Stimulated activated CD4-positive, alpha-beta T cell treated with anti-CD3 and anti-CD28 coated beads, Interleukin-15, amount 100 ng/mL, for 48 hours (primary cell): Measurements from ENCODE around the gene DCLK2.

Source experiments
- DNase-seq, 2 donors: peaks; one replicate each; pipeline ENCODE4 v3.0.0-alpha.2; 2020; ENCODE audit warnings: low read depth in 2 of 2

DCLK2 gene

DNA sequence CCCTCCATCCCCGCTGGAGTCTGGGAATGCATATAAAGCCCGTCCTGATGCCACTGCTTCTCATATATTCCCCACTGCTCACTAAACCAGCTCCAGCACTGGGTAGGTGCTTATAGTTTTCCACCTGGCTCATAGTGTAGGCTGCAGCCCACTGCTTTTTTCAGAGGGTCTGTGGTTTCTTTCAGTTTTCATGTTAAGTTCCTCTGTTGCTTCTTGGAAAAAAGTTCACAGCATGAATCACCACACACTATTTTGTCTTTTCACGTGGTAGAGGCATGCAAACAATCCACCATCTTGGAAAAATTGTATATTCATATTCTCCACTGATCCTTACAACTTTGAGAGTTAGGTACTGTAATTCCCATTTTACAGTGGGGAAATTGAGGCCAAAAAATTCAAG, 39.4 kb downstream of the DCLK2 start:
- DNase-seq: no peak

DNA sequence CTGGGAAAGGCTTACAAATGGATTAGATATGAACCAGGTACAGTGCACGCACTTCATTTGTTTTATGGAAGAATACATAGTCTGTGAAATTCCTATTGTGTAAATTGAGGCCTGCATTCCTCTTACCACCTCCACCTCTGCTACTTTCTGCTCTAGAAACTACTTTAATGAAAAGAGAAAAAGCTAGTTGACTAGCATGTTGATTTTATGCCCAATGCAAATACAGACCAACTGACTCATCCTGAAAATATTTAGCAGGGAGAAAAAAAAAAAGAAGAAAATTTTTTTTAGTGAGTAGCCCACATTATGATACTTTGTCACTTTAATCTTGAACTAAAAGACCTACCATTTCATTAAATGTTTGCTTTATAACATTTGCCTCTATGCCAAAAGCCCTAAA, 41.2 kb downstream of the DCLK2 start:
- DNase-seq: no peak

DNA sequence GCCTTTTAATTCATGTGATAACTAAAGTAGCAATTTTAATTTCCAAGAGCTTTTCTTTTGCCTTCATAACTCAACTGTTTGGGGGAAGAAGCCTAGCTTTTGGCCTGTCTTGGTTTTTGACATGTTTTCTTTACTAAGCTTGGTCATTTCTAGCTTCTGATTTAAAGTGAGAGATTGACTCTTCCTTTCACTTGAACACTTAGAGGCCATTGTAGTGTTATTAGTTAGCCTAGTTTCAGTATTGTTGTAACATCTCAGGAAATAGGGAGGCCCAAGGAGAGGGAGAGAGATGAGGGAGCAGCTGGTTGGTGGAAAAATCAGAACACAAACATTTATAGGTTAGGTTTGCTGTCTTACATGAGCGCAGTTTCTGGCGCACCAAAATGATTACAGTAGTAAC, 44.8 kb downstream of the DCLK2 start:
- no peak for DNase-seq

DNA sequence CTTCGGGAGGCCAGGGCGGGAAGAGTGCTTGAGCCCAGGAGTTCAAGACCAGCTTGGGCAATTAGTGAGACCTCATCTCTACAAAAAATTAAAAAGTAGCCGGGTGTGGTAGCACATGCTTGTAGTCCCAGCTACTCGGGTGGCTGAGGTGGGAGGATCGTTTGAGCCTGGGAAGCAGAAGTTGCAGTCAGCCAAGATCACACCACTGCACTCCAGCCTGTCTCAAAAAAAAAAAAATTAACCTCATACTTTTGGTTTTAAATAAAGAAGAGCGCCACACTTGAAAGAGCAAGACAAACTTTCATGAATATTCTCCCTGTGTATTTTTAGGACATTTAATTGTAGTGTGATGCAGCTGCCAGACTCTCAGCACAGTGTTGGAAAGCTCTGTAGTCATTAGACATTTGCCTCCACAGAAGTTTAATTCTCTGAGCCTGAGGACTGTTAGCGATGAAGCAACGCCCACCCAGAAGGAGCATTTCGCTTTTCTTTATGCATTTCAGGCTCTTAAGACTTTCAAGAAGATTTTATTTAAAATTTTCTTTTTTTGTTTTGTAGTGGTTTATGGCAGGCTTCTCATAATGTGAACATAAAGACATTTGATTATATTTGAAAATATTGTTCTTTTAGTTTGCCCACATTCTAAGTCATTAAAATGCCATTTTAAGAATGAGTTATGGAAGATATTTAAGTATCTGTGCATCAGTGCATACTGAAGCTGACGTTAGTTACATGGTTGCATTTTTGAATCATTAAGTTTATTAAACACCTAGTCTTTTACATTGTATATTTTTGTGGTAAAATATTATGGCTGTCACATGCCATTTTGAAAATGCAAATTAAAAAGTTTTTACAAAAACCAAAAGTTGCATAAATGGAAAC, 45.8 kb downstream of the DCLK2 start:
- no peak for DNase-seq

DNA sequence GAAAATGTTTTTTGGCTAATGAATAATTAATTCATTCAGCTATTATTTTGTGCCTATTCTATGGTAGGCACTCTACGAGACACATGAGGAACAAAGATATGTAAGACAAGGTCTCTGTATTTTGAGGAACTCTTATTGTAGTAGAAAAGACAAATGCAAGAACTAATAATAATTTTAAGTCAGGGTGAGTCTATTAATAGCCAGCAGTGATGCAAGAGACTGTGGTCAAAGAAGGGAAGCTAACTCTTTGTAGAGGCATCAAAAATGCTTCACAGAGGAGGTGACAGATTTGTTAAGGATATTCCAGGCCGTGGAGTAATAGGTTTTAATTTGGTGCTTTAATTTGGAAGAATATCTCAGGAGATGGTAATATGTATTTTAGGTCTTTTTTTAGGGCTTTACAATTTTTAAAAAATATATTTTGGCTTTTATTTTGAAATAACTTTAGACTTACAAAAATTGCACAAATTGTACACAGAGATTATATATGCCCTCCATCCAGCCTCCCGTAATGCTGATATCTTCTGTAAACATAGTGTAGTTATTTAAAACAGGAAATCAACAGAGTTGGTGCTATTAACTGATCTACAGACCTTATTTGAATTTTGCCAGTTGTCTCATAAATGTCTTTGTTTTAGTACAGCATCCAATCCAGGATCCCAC, 48.1 kb downstream of the DCLK2 start:
- no peak for DNase-seq

DNA sequence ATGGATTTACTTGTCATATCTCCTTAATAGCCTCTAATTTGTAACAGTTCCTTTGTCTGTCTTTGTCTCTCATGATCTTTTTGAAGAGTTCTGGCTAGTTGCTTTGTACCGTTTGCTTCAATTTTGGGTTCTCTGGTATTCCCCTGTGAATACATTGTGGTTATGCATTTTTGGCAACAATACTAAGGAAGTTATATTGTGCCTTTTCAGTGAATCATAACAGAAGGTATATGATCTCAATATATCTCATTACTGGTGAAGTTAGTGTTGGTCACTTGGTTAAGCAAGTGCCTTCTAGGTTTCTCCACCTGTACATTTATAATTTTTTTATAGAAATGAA, 48.6 kb downstream of the DCLK2 start:
- DNase-seq: no peak

DNA sequence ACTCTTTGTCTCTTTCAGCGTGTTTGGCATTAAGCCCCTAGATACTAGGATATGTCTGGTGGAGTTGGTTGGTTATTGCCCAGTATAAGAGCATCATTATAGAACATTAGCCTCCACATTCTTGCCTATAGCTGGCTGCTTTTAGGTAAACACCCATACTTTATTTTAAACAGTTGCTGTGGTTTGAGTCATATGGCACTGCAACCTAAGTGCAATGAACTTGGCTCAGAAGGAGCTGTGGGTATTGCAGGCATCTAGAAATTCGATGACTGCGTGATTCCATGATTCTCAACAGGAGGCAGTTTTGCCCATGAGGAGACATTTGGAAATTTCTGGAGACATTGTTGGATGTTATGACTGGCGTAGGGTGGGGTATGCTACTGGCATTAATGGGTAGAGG, 49.5 kb downstream of the DCLK2 start:
- no peak for DNase-seq

DNA sequence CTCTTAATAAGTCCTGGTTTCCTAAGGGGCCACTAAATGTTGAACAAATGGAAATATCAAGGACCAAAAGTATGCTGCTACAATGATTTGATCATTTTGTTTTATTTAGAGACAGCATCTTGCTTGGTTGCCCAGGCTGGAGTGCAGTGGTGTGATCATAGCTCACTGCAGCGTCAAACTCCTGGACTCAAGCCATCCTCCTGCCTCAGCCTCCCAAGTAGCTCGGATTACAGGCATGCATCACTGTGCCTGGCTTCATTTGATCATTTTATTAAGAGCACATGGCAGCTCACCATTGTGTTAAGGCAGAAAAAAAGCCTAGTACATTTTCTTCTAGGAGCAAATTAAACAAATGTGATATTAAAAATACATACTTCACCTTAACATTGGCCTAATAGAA, 52.7 kb downstream of the DCLK2 start:
- no peak for DNase-seq

DNA sequence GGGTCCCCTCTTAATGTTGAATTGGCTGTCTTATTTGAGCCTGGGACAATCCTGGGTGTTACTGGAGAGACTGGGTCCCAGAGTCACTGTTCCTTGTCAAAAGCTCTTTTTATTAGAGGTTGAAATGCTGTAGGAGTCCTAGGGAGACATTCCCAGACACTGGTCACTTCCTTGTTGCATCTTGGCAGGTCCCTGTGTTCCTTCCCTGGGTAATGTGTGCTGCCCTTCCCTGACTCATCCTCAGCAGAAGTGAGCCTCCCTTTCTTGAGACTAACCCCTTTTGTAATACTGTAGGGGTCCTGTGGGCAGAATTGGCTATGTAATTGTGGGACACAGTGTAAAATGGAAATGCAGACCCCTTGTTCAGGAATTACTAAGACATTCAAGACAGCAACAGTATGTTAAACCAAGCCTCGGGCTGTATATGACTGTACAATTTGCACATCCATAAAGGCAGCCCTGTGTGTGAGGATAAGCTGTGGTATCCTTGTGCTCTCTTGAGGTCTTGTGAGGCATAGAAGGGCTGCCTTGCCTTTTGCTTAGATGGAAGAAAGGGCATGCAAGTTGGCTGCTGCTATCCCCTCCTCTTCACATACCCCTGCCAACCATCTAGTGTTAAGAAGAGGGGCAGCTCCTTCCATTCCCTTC, 53.5 kb downstream of the DCLK2 start:
- no peak for DNase-seq

DNA sequence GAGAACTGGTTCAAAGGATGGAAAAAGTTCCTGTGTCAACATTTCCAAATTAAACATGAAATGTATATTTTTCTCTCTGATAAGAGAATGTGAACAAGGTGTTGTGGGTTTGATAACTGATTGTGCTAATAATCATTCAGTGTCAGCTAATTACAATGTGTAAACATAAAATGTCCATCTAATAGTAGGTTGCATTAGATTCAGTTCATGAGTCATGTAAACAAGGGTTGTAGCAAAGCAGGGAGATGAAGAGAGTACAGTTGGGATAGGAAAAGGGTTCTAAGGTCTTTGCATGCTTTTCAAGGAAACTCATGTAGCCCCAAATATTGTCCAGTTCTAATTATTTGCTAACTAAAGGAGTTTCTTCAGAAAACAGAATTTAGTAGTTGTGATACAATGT, 55.4 kb downstream of the DCLK2 start:
- no peak for DNase-seq

DNA sequence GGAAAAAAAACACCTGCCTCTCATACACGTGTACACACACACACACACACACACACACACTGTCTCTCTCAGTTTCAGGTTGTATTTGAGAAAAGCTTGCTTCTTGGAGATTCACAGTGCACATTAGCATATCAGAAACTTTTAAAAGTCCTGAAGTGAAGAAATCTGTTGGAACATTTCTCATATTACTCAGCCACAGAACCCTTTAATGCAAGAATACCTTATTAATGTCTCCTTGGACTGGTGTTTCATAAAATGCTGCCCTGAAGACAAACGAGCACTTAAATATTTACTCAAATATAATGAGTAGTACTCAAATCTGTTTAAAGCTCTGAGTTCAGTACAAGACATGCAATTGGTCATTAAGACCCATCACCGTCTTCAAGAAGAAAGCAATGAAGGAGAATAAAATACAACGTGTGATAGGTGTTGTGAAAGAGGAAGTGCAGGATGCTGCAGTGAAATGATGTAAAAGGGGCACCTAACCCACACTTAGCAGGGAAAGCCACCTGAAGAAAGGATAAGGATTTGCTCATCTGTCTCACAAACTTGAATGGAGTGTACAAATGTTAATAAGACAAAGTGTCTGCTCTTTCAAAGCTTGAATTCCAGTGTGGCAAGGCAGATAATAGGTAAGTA, 57.0 kb downstream of the DCLK2 start:
- no peak for DNase-seq

DNA sequence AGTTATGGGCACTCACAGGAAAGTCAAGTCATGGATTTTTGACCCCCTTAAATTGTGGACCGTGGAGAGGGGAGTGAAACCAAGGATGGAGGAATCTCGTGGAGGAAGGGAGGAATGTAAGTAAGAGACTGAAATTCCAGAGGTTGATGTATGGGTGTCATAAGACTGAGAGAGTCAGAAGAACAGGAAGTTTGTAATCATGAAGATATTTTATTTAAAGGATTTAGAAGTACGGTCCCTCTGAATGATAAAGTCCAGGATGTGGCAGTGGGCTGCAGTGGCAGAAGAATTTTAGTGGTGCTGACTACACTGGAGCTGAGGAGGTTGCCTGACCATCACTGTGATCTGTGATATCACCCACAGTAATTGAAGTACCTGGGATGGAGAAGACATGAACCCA, 57.8 kb downstream of the DCLK2 start:
- no peak for DNase-seq

DNA sequence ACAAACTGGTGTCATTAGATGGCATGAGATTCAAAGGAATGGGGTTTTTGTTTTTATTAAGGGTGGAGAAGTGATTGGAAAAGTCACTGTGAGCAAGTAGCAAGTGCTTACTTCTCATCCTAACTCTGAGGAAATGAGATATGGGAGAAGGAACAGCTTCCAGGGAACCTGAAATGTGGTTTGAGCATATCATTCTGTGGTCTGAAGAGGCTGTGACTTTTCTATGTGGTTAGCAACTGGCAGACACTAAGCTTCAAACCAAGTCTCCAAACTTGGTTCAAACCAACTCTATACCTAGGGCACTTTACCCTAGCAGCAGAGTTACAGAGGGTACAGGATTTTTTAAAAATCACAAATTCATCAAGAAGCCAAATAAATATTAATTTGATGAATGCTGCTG, 58.2 kb downstream of the DCLK2 start:
- DNase-seq: no peak

DNA sequence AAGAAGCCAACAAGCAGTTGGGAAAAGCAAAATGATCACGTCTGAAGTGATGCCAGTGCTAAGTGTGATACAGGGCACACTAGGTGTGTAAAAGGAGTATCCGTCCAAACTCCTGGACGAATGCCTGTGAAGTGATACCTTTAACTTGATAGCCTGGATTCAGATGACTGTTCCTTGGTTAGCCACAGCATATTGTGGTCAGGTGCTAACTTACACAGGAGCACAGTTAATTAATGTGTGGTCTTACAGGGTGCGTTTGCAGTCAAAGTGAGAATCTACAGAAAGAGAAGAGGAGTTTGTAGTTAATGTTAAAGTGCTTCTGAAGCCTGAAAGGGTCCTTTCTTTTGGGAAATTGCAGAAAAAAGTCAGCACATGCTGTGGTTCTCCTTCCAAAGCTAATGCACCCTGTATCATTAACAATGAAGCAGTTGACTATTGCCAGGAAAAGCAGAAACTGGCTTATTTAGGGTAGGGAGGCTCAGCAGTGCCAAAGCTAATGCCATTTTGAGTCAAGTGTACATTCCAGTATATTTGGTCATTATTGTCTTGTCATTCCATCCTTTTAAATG, 61.1 kb downstream of the DCLK2 start:
- no peak for DNase-seq

DNA sequence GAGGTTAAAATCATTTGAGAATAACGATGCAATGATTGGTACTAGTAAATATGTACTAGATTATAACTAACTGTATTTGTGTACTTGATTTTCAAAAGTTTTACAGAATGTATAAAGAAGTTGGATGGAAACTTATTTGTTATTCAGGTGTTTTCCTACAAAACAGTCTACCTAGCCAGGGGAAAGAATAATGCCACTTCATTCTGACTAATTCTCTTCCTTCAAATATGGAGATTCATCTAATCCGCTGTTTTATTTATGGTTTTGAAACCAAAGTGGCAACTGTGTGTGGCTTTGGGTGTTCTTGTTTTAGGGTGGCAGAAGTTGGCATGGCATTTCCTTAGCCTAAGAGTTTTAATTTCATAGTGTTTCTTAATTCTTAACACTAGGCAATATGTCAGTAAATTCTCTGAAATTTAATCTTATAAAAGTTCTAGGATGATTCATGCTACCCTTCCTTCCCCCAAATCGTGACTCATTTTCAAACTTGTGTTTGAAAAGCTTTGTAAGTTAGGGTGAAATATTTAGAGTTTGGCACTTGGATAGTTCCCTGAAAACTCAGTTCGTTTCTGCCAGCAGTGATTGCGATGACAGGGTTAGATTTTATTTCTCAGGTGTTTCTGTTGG, 62.6 kb downstream of the DCLK2 start:
- no peak for DNase-seq

DNA sequence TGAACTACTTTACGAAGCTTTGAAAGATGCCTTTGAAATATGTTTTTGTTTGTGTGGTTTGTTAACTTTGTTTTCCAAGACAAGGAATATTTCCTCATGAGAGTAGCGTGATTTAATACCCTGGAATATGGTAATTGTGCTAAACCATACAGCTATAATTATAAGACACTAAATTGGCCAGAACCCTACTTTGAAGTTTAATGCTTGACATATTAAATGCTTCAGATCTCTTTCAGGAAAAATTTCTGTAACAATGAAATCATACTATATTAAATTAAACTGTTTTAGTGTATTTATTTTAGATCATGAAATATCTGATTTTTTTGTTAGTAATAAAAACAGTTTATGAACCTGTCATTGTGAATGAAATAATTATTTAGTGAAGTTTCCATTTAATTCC, 63.5 kb downstream of the DCLK2 start:
- DNase-seq: no peak

DNA sequence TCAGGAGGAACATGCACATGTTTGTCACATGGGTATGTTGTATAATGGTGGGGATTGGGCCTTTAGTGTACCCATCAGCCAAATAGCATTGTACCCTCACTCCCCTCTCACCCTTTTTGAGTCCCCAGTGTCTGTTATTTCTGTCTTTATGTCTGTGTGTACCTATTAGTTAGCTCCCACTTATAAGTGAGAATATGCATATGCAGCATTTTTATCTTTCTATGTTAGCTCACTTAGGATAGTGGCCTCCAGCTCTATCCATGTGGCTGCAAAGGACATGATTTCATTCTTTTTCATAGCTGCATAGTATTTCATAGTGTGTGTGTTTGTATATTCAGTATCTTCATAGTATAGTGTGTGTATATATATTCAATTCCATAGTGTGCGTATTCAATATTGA, 64.6 kb downstream of the DCLK2 start:
- DNase-seq: no peak

DNA sequence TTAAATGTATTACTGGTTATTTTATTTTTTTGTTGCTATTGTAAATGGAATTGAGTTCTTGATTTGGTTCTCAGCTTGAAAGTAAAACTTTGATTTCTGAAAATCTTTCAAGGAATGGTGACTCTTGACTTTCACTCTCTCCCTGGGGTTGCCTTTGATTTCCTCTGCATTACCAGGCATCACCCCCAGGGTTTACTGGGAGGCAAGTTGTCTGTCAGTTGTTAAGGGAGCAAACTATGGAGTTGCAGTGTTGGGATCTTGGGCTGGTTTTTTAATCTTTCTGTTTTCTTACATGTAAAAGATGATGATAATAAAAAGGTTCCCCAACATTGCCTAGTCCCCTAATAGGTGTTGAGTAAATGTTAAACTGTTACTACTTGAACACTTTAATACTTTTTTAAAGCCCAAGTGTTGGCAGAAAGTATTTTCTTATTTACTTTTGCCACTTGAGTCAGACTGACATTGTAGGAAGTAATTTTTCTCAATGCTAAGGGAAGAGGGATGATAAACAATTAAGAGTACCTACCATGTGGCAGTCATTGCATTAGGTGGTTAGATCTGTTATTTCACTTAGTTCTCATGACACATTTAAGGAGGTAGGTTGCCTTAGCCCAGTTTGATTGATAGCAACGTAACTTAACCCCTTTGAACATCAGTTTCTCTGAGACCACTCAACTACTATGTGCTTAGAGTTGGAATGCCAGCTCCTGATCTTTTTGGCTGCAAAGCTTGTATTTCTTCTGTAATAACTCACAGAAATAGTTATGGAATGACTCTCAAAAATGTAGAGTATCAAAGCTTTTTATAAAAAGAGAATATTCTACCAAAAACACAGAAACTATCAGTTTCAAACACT, 67.1 kb downstream of the DCLK2 start:
- DNase-seq: no peak

DNA sequence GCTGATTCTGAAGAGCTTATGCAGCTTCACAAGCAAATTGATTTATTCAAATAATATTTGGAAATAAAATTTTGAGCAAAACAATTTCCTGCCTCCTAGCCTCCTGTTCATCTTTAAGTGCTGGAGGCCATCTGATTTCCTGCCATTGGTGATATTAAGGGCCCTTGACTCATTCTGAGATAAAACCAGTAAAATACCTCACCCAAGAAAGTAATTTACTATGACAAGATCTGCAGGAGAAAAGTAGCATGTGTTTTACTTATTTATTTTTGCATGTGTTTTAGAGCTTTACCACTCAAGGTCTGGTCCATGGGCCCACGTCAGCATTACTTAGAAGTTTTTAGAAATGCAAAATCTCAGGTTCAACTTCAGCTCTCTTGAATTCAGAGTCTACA, 67.7 kb downstream of the DCLK2 start:
- no peak for DNase-seq

DNA sequence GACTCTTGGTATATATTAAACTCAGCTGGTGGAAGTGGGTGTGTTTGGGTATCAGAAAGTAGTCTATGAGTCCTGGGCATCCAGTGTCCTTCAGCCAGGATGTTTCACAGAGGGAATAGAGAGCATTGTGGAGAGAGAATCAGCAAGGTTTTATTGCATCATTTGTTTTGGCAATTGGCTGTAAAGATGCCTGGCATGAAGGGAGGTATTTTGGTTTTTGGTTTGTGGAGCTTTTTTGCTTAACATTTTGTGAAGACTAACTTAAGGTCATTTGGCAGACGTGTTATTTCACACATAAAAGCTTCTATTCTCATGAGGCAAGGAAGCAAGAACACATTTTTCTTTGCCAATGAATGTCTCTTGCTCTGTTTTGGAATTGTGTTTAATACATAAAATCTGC, 71.1 kb downstream of the DCLK2 start:
- no peak for DNase-seq

DNA sequence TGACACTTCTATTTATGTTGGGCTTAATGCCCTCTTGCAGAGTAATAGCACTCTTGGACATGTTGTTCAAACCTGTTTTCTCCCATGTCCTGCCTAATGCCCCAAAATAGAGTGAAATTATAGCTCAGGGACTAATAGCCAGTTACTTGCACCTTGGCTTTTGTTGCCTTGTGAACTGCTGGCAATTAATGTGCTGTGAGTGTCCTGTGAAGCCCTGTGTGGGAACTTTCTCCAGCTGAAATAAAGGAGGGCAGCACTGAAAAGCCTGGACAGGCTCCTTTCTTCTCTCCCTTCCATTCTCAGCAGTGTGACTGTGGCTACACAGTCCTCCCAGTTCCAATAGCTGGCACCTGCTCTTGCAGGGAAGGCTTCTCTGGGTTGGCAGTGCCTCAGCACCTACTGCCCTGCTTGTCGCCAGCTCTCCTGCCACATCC, 72.4 kb downstream of the DCLK2 start:
- DNase-seq: no peak
